Mesenchymal stem cell (in vitro differentiated cells and primary cell): ENCODE measurements around the gene UBB.

Experiments
- DNase-seq: peaks from one replicate; pipeline ENCODE4 v3.0.0-alpha.2; 2013
- H2AFZ ChIP-seq: one replicate; pipeline ENCODE4 v1.6.1; 2013; ENCODE audit warnings: low read depth, mild to moderate bottlenecking, control low read depth, inconsistent platforms, low read length, moderate library complexity
- H2AK5ac ChIP-seq: 2 replicates; pipeline ENCODE4 v1.6.1; 2013; ENCODE audit warnings: low read length, moderate library complexity, mild to moderate bottlenecking, inconsistent platforms; ENCODE audit not compliant: severe bottlenecking
- H2BK120ac ChIP-seq: one replicate; pipeline ENCODE4 v1.6.1; 2013; ENCODE audit warnings: low read depth, mild to moderate bottlenecking, inconsistent platforms, low read length, moderate library complexity
- H2BK12ac ChIP-seq, 2 experiments: one replicate each; pipeline ENCODE4 v1.6.1; 2013; ENCODE audit warnings: inconsistent platforms in 2 of 2, low read length in 2 of 2, mild to moderate bottlenecking in 2 of 2, moderate library complexity in 2 of 2, control low read depth in 1 of 2
- H2BK15ac ChIP-seq: one replicate; pipeline ENCODE4 v1.6.1; 2013; ENCODE audit warnings: mild to moderate bottlenecking, low read depth, inconsistent platforms; ENCODE audit not compliant: poor library complexity, severe bottlenecking
- H2BK5ac ChIP-seq: 2 replicates; pipeline ENCODE4 v1.6.1; 2013; ENCODE audit warnings: low read depth, mild to moderate bottlenecking, low read length, control low read depth, inconsistent platforms; ENCODE audit not compliant: poor library complexity, severe bottlenecking
- H3K14ac ChIP-seq, 2 experiments: one replicate each; pipeline ENCODE4 v1.6.1; 2013; ENCODE audit warnings: inconsistent platforms in 2 of 2, low read length in 2 of 2, control low read depth in 1 of 2, mild to moderate bottlenecking in 1 of 2, moderate library complexity in 1 of 2
- H3K18ac ChIP-seq, 2 experiments: one replicate each; pipeline ENCODE4 v1.6.1; 2013; ENCODE audit warnings: inconsistent platforms in 2 of 2, low read length in 2 of 2, control low read depth in 1 of 2, low read depth in 1 of 2, mild to moderate bottlenecking in 1 of 2
- H3K23ac ChIP-seq, 2 experiments: one replicate each; pipeline ENCODE4 v1.6.1; 2013; ENCODE audit warnings: inconsistent platforms in 2 of 2, low read length in 2 of 2, mild to moderate bottlenecking in 2 of 2, moderate library complexity in 2 of 2, control low read depth in 1 of 2
- H3K27ac ChIP-seq: 2 replicates; pipeline ENCODE4 v1.5.1; 2013; ENCODE audit warnings: mild to moderate bottlenecking, moderate library complexity, low read length, control low read depth, inconsistent platforms; ENCODE audit not compliant: poor library complexity, severe bottlenecking
- H3K27me3 ChIP-seq, 2 experiments: 2 replicates each; pipeline versions ENCODE4 v1.6.1 to v1.7.0; 2013; ENCODE audit warnings: low read length in 2 of 2, mild to moderate bottlenecking in 2 of 2, moderate library complexity in 2 of 2, control low read depth in 1 of 2, inconsistent platforms in 1 of 2; ENCODE audit not compliant: control insufficient read depth in 1 of 2, insufficient read depth in 1 of 2
- H3K36me3 ChIP-seq, 2 experiments: 2 replicates each; pipeline versions ENCODE4 v1.6.1 to v1.7.0; 2013; ENCODE audit warnings: low read length in 2 of 2, control low read depth in 1 of 2, inconsistent platforms in 1 of 2, low read depth in 1 of 2, mild to moderate bottlenecking in 1 of 2; ENCODE audit not compliant: insufficient read depth in 2 of 2, control insufficient read depth in 1 of 2
- H3K4ac ChIP-seq, 2 experiments: one replicate each; pipeline ENCODE4 v1.6.1; 2013; ENCODE audit warnings: inconsistent platforms in 2 of 2, low read length in 2 of 2, mild to moderate bottlenecking in 2 of 2, moderate library complexity in 2 of 2, control low read depth in 1 of 2, low read depth in 1 of 2
- H3K4me1 ChIP-seq: 2 replicates; pipeline ENCODE4 v1.6.1; 2013; ENCODE audit warnings: low read depth, low read length, control low read depth; ENCODE audit not compliant: control insufficient read depth, insufficient read depth
- H3K4me2 ChIP-seq: 2 replicates; pipeline ENCODE4 v1.6.1; 2013; ENCODE audit warnings: low read length, mild to moderate bottlenecking, inconsistent platforms; ENCODE audit not compliant: poor library complexity, severe bottlenecking
- H3K4me3 ChIP-seq, 2 experiments: 2 replicates each; pipeline versions ENCODE4 v1.5.1 to v1.7.0; 2013; ENCODE audit warnings: low read length in 2 of 2, mild to moderate bottlenecking in 2 of 2, control low read depth in 1 of 2, low read depth in 1 of 2; ENCODE audit not compliant: insufficient read depth in 1 of 2
- H3K79me1 ChIP-seq: replicated peaks from 2 replicates; pipeline ENCODE4 v1.6.1; 2013; ENCODE audit warnings: mild to moderate bottlenecking, control low read depth, low read length, inconsistent platforms; ENCODE audit not compliant: poor library complexity, severe bottlenecking
- H3K9ac ChIP-seq: 2 replicates; pipeline ENCODE4 v1.7.0; 2013; ENCODE audit warnings: mild to moderate bottlenecking, low read length, moderate library complexity
- H3K9me3 ChIP-seq: 2 replicates; pipeline ENCODE4 v1.7.0; 2013; ENCODE audit warnings: mild to moderate bottlenecking, low read length; ENCODE audit not compliant: control insufficient read depth
- H4K8ac ChIP-seq: one replicate; pipeline ENCODE4 v1.6.1; 2013; ENCODE audit warnings: inconsistent platforms, mild to moderate bottlenecking, low read length, moderate library complexity
- H4K91ac ChIP-seq: one replicate; pipeline ENCODE4 v1.6.1; 2013; ENCODE audit warnings: mild to moderate bottlenecking, low read length, inconsistent platforms
- WGBS: methylation state at CpG from one replicate; pipeline ENCODE4 v1.1.7; 2013; ENCODE audit warnings: mixed read lengths; 5-methylcytosine and 5-hydroxymethylcytosine counted together

The UBB gene

GRCh38 chr17:16352667-16353316 lies 28.1 kb upstream of the UBB start:
- Histone ChIP-seq H3K4me3 (peak overlapping the region; percentile 68 to 79), H3K9ac (peak overlapping the region; percentile 71), H4K91ac (peak overlapping the region; percentile 75), H3K27me3 (no peaks in the 10 kb centered on the region), H2AK5ac (no peak overlapping the region), H3K18ac (peak overlapping the region; percentile 62 to 77), H3K9me3 (no peaks in the 10 kb centered on the region), H2BK120ac (peak overlapping the region; percentile 49), H4K8ac (peak overlapping the region; percentile 27), H2BK12ac (no peak overlapping the region), H3K14ac (peak overlapping the region; percentile 57 to 79), H2BK5ac (no peak overlapping the region), H3K36me3 (peaks cover 11 to 12% of the 10 kb centered on the region in 2 experiments), H3K23ac (peak overlapping the region in 1 of 2 experiments; percentile 48), H3K4me2 (peak overlapping the region; percentile 98), H3K4me1 (peaks cover 10% of the 10 kb centered on the region), H3K4ac (peak overlapping the region in 1 of 2 experiments; percentile 47), H2AFZ (peak overlapping the region; percentile 70), H3K79me1 (peaks cover 12% of the 10 kb centered on the region), H2BK15ac (peak overlapping the region; percentile 52), H3K27ac (no peak overlapping the region)
- under 1% methylated on average over 50 of the region's 75 CpGs for WGBS
- peak; percentile 50 for DNase-seq

GRCh38 chr17:16353317-16354174 lies 27.3 kb upstream of the UBB start, which contains the start of gene CENPV:
Gene CENPV (minus strand): TSS chr17:16353469. CDS start chr17:16353436, 33 bp downstream.
- peak; percentile 45 for DNase-seq
- Histone ChIP-seq H3K18ac (peak within 1 kb of the TSS; percentile 78 to 83), H3K4ac (peak within 1 kb of the TSS in 1 of 2 experiments; percentile 73), H3K27me3 (no peaks in the 10 kb centered on the region), H3K9ac (peak within 1 kb of the TSS; percentile 71), H3K4me1 (peaks cover 10% of the 10 kb centered on the region), H2BK120ac (peak within 1 kb of the TSS; percentile 49), H2BK5ac (no peak within 1 kb of the TSS), H3K4me2 (peak within 1 kb of the TSS; percentile 98), H2BK12ac (peak within 1 kb of the TSS in 1 of 2 experiments; percentile 84), H2BK15ac (peak within 1 kb of the TSS; percentile 52), H3K36me3 (peaks cover 7 to 9% of the 10 kb centered on the region in 2 experiments), H2AFZ (peak within 1 kb of the TSS; percentile 70), H3K27ac (no peak within 1 kb of the TSS), H3K79me1 (peaks cover 9% of the 10 kb centered on the region), H4K91ac (peak within 1 kb of the TSS; percentile 75), H3K14ac (peak within 1 kb of the TSS; percentile 57 to 79), H4K8ac (peak within 1 kb of the TSS; percentile 27), H2AK5ac (no peak within 1 kb of the TSS), H3K9me3 (no peaks in the 10 kb centered on the region), H3K23ac (peak within 1 kb of the TSS in 1 of 2 experiments; percentile 48), H3K4me3 (peak within 1 kb of the TSS; percentile 68 to 79)
- WGBS: 22% methylated on average over 69 of the region's 83 CpGs

- Histone ChIP-seq H3K14ac (no peak overlapping the region), H2BK12ac (no peak overlapping the region), H2AK5ac (no peak overlapping the region), H2BK5ac (no peak overlapping the region), H3K9ac (no peak overlapping the region), H3K9me3 (no peaks in the 10 kb centered on the region), H3K18ac (no peak overlapping the region), H2BK15ac (no peak overlapping the region), H3K79me1 (peaks cover 4% of the 10 kb centered on the region), H3K23ac (no peak overlapping the region), H3K4ac (no peak overlapping the region), H2BK120ac (no peak overlapping the region), H3K4me2 (no peak overlapping the region), H3K4me3 (no peak overlapping the region), H3K4me1 (peaks cover 8% of the 10 kb centered on the region), H3K36me3 (peaks cover 0 to 2% of the 10 kb centered on the region in 2 experiments), H3K27me3 (no peaks in the 10 kb centered on the region), H4K8ac (peak overlapping the region; percentile 41), H4K91ac (no peak overlapping the region), H3K27ac (no peak overlapping the region), H2AFZ (no peak overlapping the region)
- no peak for DNase-seq
- WGBS: 98% methylated on average over 9 of the region's 14 CpGs
Observed at GRCh38 chr17:16354585-16354984, 26.3 kb upstream of the UBB start.

- no peak overlapping the region for H3K4me3 ChIP-seq
- no peak overlapping the region for H3K27ac ChIP-seq
- no peak overlapping the region for H2BK12ac ChIP-seq
- H2AK5ac ChIP-seq: no peak overlapping the region
- H3K79me1 ChIP-seq: peaks cover 2% of the 10 kb centered on the region
- no peak overlapping the region for H3K18ac ChIP-seq
- H4K91ac ChIP-seq: no peak overlapping the region
- peaks cover 3% of the 10 kb centered on the region for H3K4me1 ChIP-seq
- no peak overlapping the region for H3K9ac ChIP-seq
- H4K8ac ChIP-seq: no peak overlapping the region
- no peak overlapping the region for H2AFZ ChIP-seq
- no peaks in the 10 kb centered on the region for H3K27me3 ChIP-seq
- H2BK15ac ChIP-seq: no peak overlapping the region
- DNase-seq: no peak
- H3K36me3 ChIP-seq: no peaks in the 10 kb centered on the region
- no peak overlapping the region for H2BK120ac ChIP-seq
- H3K4ac ChIP-seq: no peak overlapping the region
- no peak overlapping the region for H3K23ac ChIP-seq
- H3K9me3 ChIP-seq: no peaks in the 10 kb centered on the region
- H2BK5ac ChIP-seq: no peak overlapping the region
- H3K4me2 ChIP-seq: no peak overlapping the region
- no peak overlapping the region for H3K14ac ChIP-seq
Observed at GRCh38 chr17:16358394-16358793, 22.5 kb upstream of the UBB start.
